Left kidney (tissue), 2 donors: ENCODE measurements around the gene NME9. TPM values are rescaled to one million over a fixed set of nuclear protein-coding genes. Genes with fewer than 3 reads are reported as not detected.

Experiments used
- DNase-seq: peaks from one replicate; pipeline ENCODE4 v3.0.0-alpha.2; 2013
- polyA plus RNA-seq: library from polyadenylated mRNA; unstranded; fragments of 120-200 nt; gene quantifications from one replicate; pipeline ENCODE4 v1.2.1, GENCODE V29; 2013; ENCODE audit not compliant: insufficient read length

NME9 gene
- polyA plus RNA-seq, 1 donor: 4.8 TPM

- no peak for DNase-seq
These were observed 5.0 kb upstream of the NME9 start for GRCh38 chr3:138334608-138335007.

GRCh38 chr3:138332472-138333073 lies 2.9 kb upstream of the NME9 start:
- peak; percentile 34 for DNase-seq

GRCh38 chr3:138331143-138331894 lies 1.7 kb upstream of the NME9 start:
- no peak for DNase-seq

- no peak for DNase-seq
These were observed 288 bp upstream of the NME9 start for GRCh38 chr3:138329984-138330293.

GRCh38 chr3:138328341-138328740 lies 1.3 kb downstream of the NME9 start:
- no peak for DNase-seq

GRCh38 chr3:138327831-138328230 lies 1.8 kb downstream of the NME9 start:
- no peak for DNase-seq

- DNase-seq: no peak
These were observed 2.6 kb downstream of the NME9 start for GRCh38 chr3:138326866-138327595.

- no peak for DNase-seq
These were observed 3.7 kb downstream of the NME9 start for GRCh38 chr3:138325990-138326389.

GRCh38 chr3:138323971-138324370 lies 5.7 kb downstream of the NME9 start:
- no peak for DNase-seq

- no peak for DNase-seq
These were observed 12.0 kb downstream of the NME9 start for GRCh38 chr3:138317687-138318086.

GRCh38 chr3:138314751-138315150 lies 14.9 kb downstream of the NME9 start:
- no peak for DNase-seq

- DNase-seq: no peak
These were observed 19.2 kb downstream of the NME9 start for GRCh38 chr3:138310494-138310893.

GRCh38 chr3:138308783-138309182 lies 20.9 kb downstream of the NME9 start:
- no peak for DNase-seq

GRCh38 chr3:138307899-138308298 lies 21.8 kb downstream of the NME9 start:
- no peak for DNase-seq

GRCh38 chr3:138303474-138303873 lies 26.2 kb downstream of the NME9 start:
- no peak for DNase-seq

- no peak for DNase-seq
These were observed 29.0 kb downstream of the NME9 start for GRCh38 chr3:138300647-138301046.

- no peak for DNase-seq
These were observed 31.8 kb downstream of the NME9 start for GRCh38 chr3:138297876-138298275.

- DNase-seq: no peak
These were observed 32.5 kb downstream of the NME9 start for GRCh38 chr3:138297059-138297607.

- no peak for DNase-seq
These were observed 33.0 kb downstream of the NME9 start for GRCh38 chr3:138296639-138297038.

- DNase-seq: no peak
These were observed 40.0 kb downstream of the NME9 start for GRCh38 chr3:138289701-138290100.

- DNase-seq: no peak
These were observed 40.4 kb downstream of the NME9 start for GRCh38 chr3:138289260-138289659.

GRCh38 chr3:138284957-138285477 lies 44.6 kb downstream of the NME9 start:
- DNase-seq: no peak

- DNase-seq: no peak
These were observed 45.6 kb downstream of the NME9 start for GRCh38 chr3:138284079-138284478.
